Stimulated activated CD4-positive, alpha-beta T cell treated with anti-CD3 and anti-CD28 coated beads, Interleukin-1b, Interleukin-23, amount 100 ng/mL, for 4 hours (primary cell): ENCODE data around the gene SPNS3.

ENCODE experiments used
- DNase-seq, 2 donors: peaks; one replicate each; pipeline ENCODE4 v3.0.0-alpha.2; 2020; ENCODE audit warnings: low read depth in 2 of 2

The SPNS3 gene

GRCh38 chr17:4427505-4427904 lies 6.2 kb upstream of the SPNS3 start:
- no peak for DNase-seq

GRCh38 chr17:4436381-4436780 lies 2.6 kb downstream of the SPNS3 start:
- no peak for DNase-seq

GRCh38 chr17:4436846-4437245 lies 3.1 kb downstream of the SPNS3 start:
- no peak for DNase-seq

- DNase-seq = no peak
These were observed 4.6 kb downstream of the SPNS3 start for GRCh38 chr17:4438162-4438944.

GRCh38 chr17:4440021-4440420 lies 6.3 kb downstream of the SPNS3 start:
- no peak for DNase-seq

- no peak for DNase-seq
These were observed 7.2 kb downstream of the SPNS3 start for GRCh38 chr17:4440690-4441686.

GRCh38 chr17:4442582-4442981 lies 8.8 kb downstream of the SPNS3 start:
- no peak for DNase-seq

- no peak for DNase-seq
These were observed 9.7 kb downstream of the SPNS3 start for GRCh38 chr17:4443476-4443875.

- no peak for DNase-seq
These were observed 11.2 kb downstream of the SPNS3 start for GRCh38 chr17:4444782-4445473.

- no peak for DNase-seq
These were observed 12.0 kb downstream of the SPNS3 start for GRCh38 chr17:4445731-4446130.

- no peak for DNase-seq
These were observed 12.8 kb downstream of the SPNS3 start for GRCh38 chr17:4446326-4447071.

GRCh38 chr17:4448197-4448980 lies 14.6 kb downstream of the SPNS3 start:
- no peak for DNase-seq

GRCh38 chr17:4449736-4450135 lies 16.0 kb downstream of the SPNS3 start:
- DNase-seq = no peak

- DNase-seq = no peak
These were observed 17.1 kb downstream of the SPNS3 start for GRCh38 chr17:4450710-4451316.

- no peak for DNase-seq
These were observed 20.3 kb downstream of the SPNS3 start for GRCh38 chr17:4453812-4454591.

- no peak for DNase-seq
These were observed 26.9 kb downstream of the SPNS3 start for GRCh38 chr17:4460661-4461060.

- no peak for DNase-seq
These were observed 30.2 kb downstream of the SPNS3 start for GRCh38 chr17:4463818-4464476.

- DNase-seq = no peak
These were observed 32.0 kb downstream of the SPNS3 start for GRCh38 chr17:4465786-4466185.

- DNase-seq = no peak
These were observed 33.5 kb downstream of the SPNS3 start for GRCh38 chr17:4467287-4467686.
